GM06990 (cell line): Measurements from ENCODE around the gene CSPG4.
"Not testable (repeated sequence)": the region's sequence is repeated elsewhere in the genome, so short reads cannot be mapped to it uniquely, and the experiment has no call there.

ENCODE experiments used
- DNase-seq: peaks from one replicate; pipeline ENCODE4 v3.0.0-alpha.2; 2011; ENCODE audit not compliant: insufficient read length; ENCODE audit errors: extremely low read depth
- H3K27me3 ChIP-seq: replicated peaks from 2 replicates; pipeline ENCODE4 v1.6.0; 2011; ENCODE audit warnings: low read length; ENCODE audit not compliant: control insufficient read depth, insufficient read depth
- H3K36me3 ChIP-seq: 2 replicates; pipeline ENCODE4 v1.5.1; 2011; ENCODE audit warnings: low read length; ENCODE audit not compliant: control insufficient read depth, insufficient read depth
- H3K4me3 ChIP-seq: replicated peaks from 2 replicates; pipeline ENCODE4 v1.5.1; 2011; ENCODE audit warnings: low read depth, mild to moderate bottlenecking, control low read depth, low read length
- CTCF ChIP-seq: IDR thresholded peaks from 2 replicates; pipeline ENCODE4 v1.5.1; 2011; ENCODE audit warnings: low read length, control low read depth, mild to moderate bottlenecking, inconsistent platforms; ENCODE audit not compliant: insufficient read depth, poor library complexity, severe bottlenecking

Gene CSPG4

DNA sequence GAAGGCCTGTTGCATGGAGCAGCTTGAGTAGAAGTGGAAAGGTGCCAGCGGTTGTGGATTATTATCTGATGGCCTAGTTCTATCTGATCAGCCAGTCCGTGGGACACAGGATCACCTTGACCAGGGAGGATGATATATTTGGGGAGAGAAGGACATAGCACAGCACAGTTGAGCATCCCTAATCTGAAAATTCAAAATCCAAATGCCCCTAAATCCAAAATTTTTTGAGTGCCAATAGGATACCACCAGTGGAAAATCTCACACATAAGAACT, 6.0 kb downstream of the CSPG4 start:
- no peak for DNase-seq
- no peaks in the 10 kb centered on the region for H3K36me3 ChIP-seq

DNA sequence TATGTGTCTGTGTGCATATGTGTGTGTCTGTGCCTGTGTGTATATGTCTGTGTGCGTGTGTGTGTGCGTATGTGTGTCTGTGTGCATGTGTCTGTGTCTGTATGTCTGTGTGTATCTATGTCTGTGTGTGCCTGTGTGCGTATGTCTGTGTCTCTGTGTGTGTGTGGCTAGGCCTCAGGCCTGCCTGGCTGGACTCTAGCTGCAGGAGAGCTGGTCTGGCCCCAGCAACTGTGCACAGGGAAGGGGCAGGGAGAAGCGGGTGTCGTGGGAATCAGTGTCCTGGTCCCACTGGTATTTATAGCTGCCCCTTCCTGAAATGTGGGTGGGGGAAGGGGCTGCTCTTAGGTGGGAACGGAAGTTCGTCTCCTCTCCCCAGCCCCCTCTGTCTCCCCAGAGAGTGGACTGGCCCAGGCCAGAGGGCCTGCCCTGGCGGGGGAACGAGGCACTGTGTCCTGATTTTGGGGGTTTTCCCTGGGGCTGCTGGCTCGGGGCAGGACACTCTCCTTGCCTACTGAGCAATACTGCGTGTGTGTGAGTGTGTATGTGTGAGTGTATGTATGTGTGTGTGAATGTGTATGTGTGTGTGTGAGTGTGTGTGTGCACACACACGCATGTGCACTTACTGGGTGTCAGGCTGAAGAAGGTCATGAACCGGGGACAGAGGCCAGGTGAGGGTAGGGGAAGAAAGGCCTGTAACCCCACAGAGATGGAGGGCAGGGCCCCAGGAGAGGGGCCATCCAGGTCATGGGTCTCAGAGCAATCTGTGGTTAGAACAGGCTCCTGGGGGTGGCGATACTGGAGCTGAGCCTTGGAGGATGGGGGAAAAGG, 6.6 kb downstream of the CSPG4 start:
- Histone ChIP-seq H3K36me3 (no peaks in the 10 kb centered on the region), H3K4me3 (no peak overlapping the region), H3K27me3 (no peaks in the 10 kb centered on the region)
- DNase-seq, result no peak
- no peak for TF ChIP-seq CTCF

More for the DNA sequence above, 6.0 kb downstream of the CSPG4 start:
- no peak for TF ChIP-seq CTCF
- Histone ChIP-seq H3K4me3 (no peak overlapping the region), H3K27me3 (no peaks in the 10 kb centered on the region)

GRCh38 chr15:75705375-75705774, 7.3 kb downstream of the CSPG4 start:
- H3K36me3 ChIP-seq, DNase-seq, H3K27me3 ChIP-seq, H3K4me3 ChIP-seq: not testable (repeated sequence)

DNA sequence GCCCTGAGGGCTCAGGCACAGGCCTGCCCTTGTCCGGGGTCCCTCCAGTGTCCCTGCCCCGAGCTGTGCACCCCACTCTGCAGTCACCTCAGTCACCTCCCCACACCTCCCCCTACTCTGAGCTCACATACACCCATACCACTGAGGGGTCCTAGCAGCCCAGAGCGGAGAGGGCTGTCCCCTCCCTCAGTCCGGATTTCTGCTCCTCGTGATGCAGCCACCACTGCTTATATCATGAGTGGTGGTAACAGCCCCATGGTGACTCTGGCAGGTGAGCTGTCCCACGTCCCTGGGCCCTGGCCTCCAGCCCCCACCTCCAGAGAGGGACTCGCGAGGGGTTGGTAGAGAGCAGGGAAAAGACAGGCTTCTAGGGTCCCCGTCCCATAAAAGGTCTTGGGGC, 8.0 kb downstream of the CSPG4 start:
- no peak for DNase-seq
- no peaks in the 10 kb centered on the region for H3K36me3 ChIP-seq
- H3K27me3 ChIP-seq, result no peaks in the 10 kb centered on the region
- H3K4me3 ChIP-seq, result no peak overlapping the region
- TF ChIP-seq CTCF, result no peak

DNA sequence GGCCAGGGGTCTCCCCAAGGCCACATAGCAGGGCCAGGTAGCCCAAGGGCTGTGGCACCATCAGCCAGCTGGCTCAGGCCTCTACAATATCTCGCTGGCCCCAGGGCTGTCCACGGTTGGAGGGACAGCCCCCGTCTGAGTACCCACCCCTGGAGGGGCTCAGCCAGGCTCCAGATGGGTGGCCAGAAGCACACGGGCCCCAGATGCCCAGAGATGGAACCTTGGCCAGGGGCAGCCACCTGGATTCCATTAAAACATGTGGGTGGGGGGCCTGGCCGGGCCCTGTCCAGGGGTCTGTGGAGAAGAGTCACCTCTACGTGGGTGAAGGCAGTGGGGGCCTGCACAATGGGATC, 8.4 kb downstream of the CSPG4 start:
- H3K27me3 ChIP-seq, result no peaks in the 10 kb centered on the region
- DNase-seq, result no peak
- H3K36me3 ChIP-seq, result no peaks in the 10 kb centered on the region
- H3K4me3 ChIP-seq, result no peak overlapping the region
- no peak for TF ChIP-seq CTCF

GRCh38 chr15:75703440-75704262, 9.0 kb downstream of the CSPG4 start:
- not testable (repeated sequence) for H3K4me3 ChIP-seq, H3K27me3 ChIP-seq, H3K36me3 ChIP-seq, DNase-seq
